GM23338 (cell line): ENCODE measurements around the gene GAP43. TPM values are rescaled to one million over a fixed set of nuclear protein-coding genes. Genes with fewer than 3 reads are reported as not detected.

Experiments
- ATAC-seq: fragments of 200-7000 bp; cut with Tn5 transposase; 3 replicates; pipeline ENCODE4 v1.9.1; 2020
- DNase-seq: peaks from one replicate; pipeline ENCODE4 v3.0.0-alpha.2; 2015; ENCODE audit warnings: low spot score
- H2AFZ ChIP-seq: fragments of 200-600 bp; sonication (generic); 2 replicates; pipeline ENCODE4 v1.8.0; 2016; ENCODE audit warnings: antibody characterized with exemption, mild to moderate bottlenecking, moderate library complexity
- H3F3A ChIP-seq: fragments of 200-600 bp; sonication (generic); replicated peaks from 2 replicates; pipeline ENCODE4 v1.8.0; 2017; ENCODE audit warnings: antibody characterized with exemption, mixed run types, low read depth
- H3K27ac ChIP-seq: fragments of 200-600 bp; sonication (generic); 2 replicates; pipeline ENCODE4 v1.6.1; 2016; ENCODE audit warnings: low read depth
- H3K27me3 ChIP-seq: fragments of 200-600 bp; sonication (generic); 2 replicates; pipeline ENCODE4 v1.8.0; 2016; ENCODE audit warnings: mild to moderate bottlenecking, mixed run types, moderate library complexity; ENCODE audit not compliant: insufficient read depth
- H3K36me3 ChIP-seq: fragments of 200-600 bp; sonication (generic); 2 replicates; pipeline ENCODE4 v1.8.0; 2016; ENCODE audit warnings: mild to moderate bottlenecking; ENCODE audit not compliant: insufficient read depth
- H3K4me1 ChIP-seq: fragments of 200-600 bp; sonication (generic); 2 replicates; pipeline ENCODE4 v1.8.0; 2016; ENCODE audit warnings: mild to moderate bottlenecking, moderate library complexity; ENCODE audit not compliant: insufficient read depth
- H3K4me2 ChIP-seq: fragments of 200-600 bp; sonication (generic); 2 replicates; pipeline ENCODE4 v1.7.1; 2017; ENCODE audit warnings: mixed run types
- H3K4me3 ChIP-seq: fragments of 200-600 bp; sonication (generic); 2 replicates; pipeline ENCODE4 v1.6.1; 2016; ENCODE audit warnings: mixed run types
- H3K79me2 ChIP-seq: fragments of 200-600 bp; sonication (generic); replicated peaks from 2 replicates; pipeline ENCODE4 v1.8.0; 2017; ENCODE audit warnings: mild to moderate bottlenecking; ENCODE audit not compliant: insufficient read depth
- H3K9me2 ChIP-seq: fragments of 200-600 bp; sonication (generic); 2 replicates; pipeline ENCODE4 v1.8.0; 2017; ENCODE audit not compliant: insufficient read depth
- H4K20me1 ChIP-seq: fragments of 200-600 bp; sonication (generic); replicated peaks from 2 replicates; pipeline ENCODE4 v1.8.0; 2017; ENCODE audit warnings: mild to moderate bottlenecking; ENCODE audit not compliant: insufficient read depth
- H3K27ac Mint-ChIP-seq: 2 replicates; pipeline ENCODE4 v1.8.0; 2020; ENCODE audit warnings: inconsistent platforms, mild to moderate bottlenecking, moderate library complexity, mixed read lengths
- H3K27me3 Mint-ChIP-seq: 3 replicates; pipeline ENCODE4 v1.8.0; 2022; ENCODE audit warnings: low read depth, mild to moderate bottlenecking, moderate library complexity, mixed read lengths, inconsistent platforms; ENCODE audit not compliant: insufficient read depth, poor library complexity
- H3K36me3 Mint-ChIP-seq: 3 replicates; pipeline ENCODE4 v1.8.0; 2021; ENCODE audit warnings: low read depth, mild to moderate bottlenecking, inconsistent platforms, moderate library complexity, mixed read lengths
- H3K4me1 Mint-ChIP-seq: 3 replicates; pipeline ENCODE4 v1.8.0; 2020; ENCODE audit warnings: mild to moderate bottlenecking, inconsistent platforms, mixed read lengths
- H3K4me3 Mint-ChIP-seq: 3 replicates; pipeline ENCODE4 v1.8.0; 2021; ENCODE audit warnings: moderate library complexity, mild to moderate bottlenecking, inconsistent platforms, mixed read lengths
- H3K9me3 Mint-ChIP-seq: 3 replicates; pipeline ENCODE4 v1.8.0; 2020; ENCODE audit warnings: moderate library complexity, mild to moderate bottlenecking, inconsistent platforms, mixed read lengths
- CTCF ChIP-seq, 2 experiments: fragments of 200-600 bp in 1 of 2; sonication (generic) in 1 of 2; conservative IDR thresholded peaks; 2 replicates each; pipeline versions ENCODE4 v1.5.1 to v1.6.1; 2016 to 2017; ENCODE audit warnings: antibody characterized with exemption in 2 of 2, low read depth in 2 of 2, mild to moderate bottlenecking in 2 of 2, moderate library complexity in 1 of 2
- ETS1 ChIP-seq: IDR thresholded peaks from 2 replicates; pipeline ENCODE4 v1.6.1; 2016; ENCODE audit warnings: antibody characterized with exemption
- EZH2phosphoT487 ChIP-seq: fragments of 200-600 bp; sonication (generic); IDR thresholded peaks from one replicate; pipeline ENCODE4 v1.8.1; 2018; ENCODE audit warnings: antibody characterized with exemption; ENCODE audit not compliant: unreplicated experiment
- JUNB ChIP-seq: IDR thresholded peaks from one replicate; pipeline ENCODE4 v1.6.1; 2016; ENCODE audit warnings: antibody characterized with exemption; ENCODE audit not compliant: unreplicated experiment
- polyA plus RNA-seq: library from polyadenylated mRNA; unstranded; fragments of >200 nt; fragmentation: Nextera tagmentation; extraction: Ambion mirVana; gene quantifications from 2 replicates; pipeline ENCODE4 v1.2.1, GENCODE V29; 2016
- total RNA-seq: library from RNA; depleted of rRNA; stranded (reverse); fragments of >200 nt; shearing (Covaris generic); gene quantifications from 2 replicates; pipeline ENCODE4 v1.2.3, GENCODE V29; 2014
- TF ChIP-seq, protein P1 (sequence below): fragments of 250-450 bp; sonication (Bioruptor Pico); IDR thresholded peaks from 2 replicates; pipeline ENCODE4 v1.5.0; 2020; ENCODE audit warnings: mild to moderate bottlenecking, moderate library complexity

The GAP43 gene
- total and polyA plus RNA-seq, 2 experiments from 2014 or later = 16.1 to 48.1 TPM

DNA sequence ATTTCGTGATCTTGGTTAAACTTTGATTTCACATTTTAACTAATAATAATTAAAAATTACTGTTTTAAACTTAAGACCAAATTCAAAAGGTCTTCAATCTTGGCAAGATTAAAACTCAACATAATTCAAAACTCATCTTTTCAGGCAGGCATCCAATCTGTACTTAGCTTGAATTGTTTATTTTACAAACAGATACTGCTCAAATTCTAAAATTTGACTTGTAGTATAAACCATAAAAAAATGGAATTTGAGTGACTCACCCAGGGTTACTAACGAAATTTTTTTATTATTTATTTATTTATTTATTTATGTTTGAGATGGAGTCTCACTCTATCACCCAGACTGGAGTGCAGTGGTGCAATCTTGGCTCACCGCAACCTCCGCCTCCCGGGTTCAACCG, 64.4 kb downstream of the GAP43 start (continued):
- TF ChIP-seq, protein P1, sequence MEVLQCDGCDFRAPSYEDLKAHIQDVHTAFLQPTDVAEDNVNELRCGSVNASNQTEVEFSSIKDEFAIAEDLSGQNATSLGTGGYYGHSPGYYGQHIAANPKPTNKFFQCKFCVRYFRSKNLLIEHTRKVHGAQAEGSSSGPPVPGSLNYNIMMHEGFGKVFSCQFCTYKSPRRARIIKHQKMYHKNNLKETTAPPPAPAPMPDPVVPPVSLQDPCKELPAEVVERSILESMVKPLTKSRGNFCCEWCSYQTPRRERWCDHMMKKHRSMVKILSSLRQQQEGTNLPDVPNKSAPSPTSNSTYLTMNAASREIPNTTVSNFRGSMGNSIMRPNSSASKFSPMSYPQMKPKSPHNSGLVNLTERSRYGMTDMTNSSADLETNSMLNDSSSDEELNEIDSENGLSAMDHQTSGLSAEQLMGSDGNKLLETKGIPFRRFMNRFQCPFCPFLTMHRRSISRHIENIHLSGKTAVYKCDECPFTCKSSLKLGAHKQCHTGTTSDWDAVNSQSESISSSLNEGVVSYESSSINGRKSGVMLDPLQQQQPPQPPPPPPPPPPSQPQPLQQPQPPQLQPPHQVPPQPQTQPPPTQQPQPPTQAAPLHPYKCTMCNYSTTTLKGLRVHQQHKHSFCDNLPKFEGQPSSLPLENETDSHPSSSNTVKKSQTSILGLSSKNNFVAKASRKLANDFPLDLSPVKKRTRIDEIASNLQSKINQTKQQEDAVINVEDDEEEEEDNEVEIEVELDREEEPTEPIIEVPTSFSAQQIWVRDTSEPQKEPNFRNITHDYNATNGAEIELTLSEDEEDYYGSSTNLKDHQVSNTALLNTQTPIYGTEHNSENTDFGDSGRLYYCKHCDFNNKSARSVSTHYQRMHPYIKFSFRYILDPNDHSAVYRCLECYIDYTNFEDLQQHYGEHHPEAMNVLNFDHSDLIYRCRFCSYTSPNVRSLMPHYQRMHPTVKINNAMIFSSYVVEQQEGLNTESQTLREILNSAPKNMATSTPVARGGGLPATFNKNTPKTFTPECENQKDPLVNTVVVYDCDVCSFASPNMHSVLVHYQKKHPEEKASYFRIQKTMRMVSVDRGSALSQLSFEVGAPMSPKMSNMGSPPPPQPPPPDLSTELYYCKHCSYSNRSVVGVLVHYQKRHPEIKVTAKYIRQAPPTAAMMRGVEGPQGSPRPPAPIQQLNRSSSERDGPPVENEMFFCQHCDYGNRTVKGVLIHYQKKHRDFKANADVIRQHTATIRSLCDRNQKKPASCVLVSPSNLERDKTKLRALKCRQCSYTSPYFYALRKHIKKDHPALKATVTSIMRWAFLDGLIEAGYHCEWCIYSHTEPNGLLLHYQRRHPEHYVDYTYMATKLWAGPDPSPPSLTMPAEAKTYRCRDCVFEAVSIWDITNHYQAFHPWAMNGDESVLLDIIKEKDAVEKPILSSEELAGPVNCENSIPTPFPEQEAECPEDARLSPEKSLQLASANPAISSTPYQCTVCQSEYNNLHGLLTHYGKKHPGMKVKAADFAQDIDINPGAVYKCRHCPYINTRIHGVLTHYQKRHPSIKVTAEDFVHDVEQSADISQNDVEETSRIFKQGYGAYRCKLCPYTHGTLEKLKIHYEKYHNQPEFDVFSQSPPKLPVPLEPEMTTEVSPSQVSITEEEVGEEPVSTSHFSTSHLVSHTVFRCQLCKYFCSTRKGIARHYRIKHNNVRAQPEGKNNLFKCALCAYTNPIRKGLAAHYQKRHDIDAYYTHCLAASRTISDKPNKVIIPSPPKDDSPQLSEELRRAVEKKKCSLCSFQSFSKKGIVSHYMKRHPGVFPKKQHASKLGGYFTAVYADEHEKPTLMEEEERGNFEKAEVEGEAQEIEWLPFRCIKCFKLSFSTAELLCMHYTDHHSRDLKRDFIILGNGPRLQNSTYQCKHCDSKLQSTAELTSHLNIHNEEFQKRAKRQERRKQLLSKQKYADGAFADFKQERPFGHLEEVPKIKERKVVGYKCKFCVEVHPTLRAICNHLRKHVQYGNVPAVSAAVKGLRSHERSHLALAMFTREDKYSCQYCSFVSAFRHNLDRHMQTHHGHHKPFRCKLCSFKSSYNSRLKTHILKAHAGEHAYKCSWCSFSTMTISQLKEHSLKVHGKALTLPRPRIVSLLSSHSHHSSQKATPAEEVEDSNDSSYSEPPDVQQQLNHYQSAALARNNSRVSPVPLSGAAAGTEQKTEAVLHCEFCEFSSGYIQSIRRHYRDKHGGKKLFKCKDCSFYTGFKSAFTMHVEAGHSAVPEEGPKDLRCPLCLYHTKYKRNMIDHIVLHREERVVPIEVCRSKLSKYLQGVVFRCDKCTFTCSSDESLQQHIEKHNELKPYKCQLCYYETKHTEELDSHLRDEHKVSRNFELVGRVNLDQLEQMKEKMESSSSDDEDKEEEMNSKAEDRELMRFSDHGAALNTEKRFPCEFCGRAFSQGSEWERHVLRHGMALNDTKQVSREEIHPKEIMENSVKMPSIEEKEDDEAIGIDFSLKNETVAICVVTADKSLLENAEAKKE (CRISPR knock-in tag) = no peak
- TF ChIP-seq EZH2phosphoT487 (no peak), ETS1 (no peak), JUNB (no peak)

- no peak overlapping the region for H3K4me3 ChIP-seq
- TF ChIP-seq ETS1 (no peak), CTCF (conservative IDR thresholded peaks at IDR 0.05; ENCODE audit: low read depth in 2 of 2) (peak; percentile 13 to 32; a peak in 1 of 4 replicates)
- peak overlapping the region; percentile 38 for H3K27ac Mint-ChIP-seq
These were observed 65.1 kb downstream of the GAP43 start for GRCh38 chr3:115688418-115688817.

More at GRCh38 chr3:115688418-115688817, 65.1 kb downstream of the GAP43 start:
- H3K36me3 ChIP-seq = no peaks in the 10 kb centered on the region
- Mint-ChIP-seq H3K9me3 (no peaks in the 10 kb centered on the region), H3K27me3 (peaks cover 2% of the 10 kb centered on the region), H3K4me1 (peaks cover 13% of the 10 kb centered on the region), H3K4me3 (no peak overlapping the region), H3K36me3 (no peaks in the 10 kb centered on the region)
- no peaks in the 10 kb centered on the region for H3K27me3 ChIP-seq
- DNase-seq = peak; percentile 58
- H3K9me2 ChIP-seq = no peaks in the 10 kb centered on the region
- H4K20me1 ChIP-seq = no peaks in the 10 kb centered on the region
- H3K4me1 ChIP-seq = no peaks in the 10 kb centered on the region; the same call in 1 of the 2 replicates
- ATAC-seq = peak; percentile 41
- no peak overlapping the region for H3K27ac ChIP-seq
- no peak overlapping the region for H3K4me2 ChIP-seq
- no peak overlapping the region for H2AFZ ChIP-seq
- H3F3A ChIP-seq = no peaks in the 10 kb centered on the region
- no peaks in the 10 kb centered on the region for H3K79me2 ChIP-seq
